Parietal lobe (tissue), 1 donor: ENCODE results near the gene IDH3G. TPM values are rescaled to one million over a fixed set of nuclear protein-coding genes. Genes with fewer than 3 reads are reported as not detected.

Experiments
- total RNA-seq: library from RNA; depleted of rRNA; stranded (reverse); fragments of >200 nt; gene quantifications from one replicate; pipeline ENCODE4 v1.2.3, GENCODE V29; 2014

IDH3G gene
- total RNA-seq = 58.5 TPM

DNA sequence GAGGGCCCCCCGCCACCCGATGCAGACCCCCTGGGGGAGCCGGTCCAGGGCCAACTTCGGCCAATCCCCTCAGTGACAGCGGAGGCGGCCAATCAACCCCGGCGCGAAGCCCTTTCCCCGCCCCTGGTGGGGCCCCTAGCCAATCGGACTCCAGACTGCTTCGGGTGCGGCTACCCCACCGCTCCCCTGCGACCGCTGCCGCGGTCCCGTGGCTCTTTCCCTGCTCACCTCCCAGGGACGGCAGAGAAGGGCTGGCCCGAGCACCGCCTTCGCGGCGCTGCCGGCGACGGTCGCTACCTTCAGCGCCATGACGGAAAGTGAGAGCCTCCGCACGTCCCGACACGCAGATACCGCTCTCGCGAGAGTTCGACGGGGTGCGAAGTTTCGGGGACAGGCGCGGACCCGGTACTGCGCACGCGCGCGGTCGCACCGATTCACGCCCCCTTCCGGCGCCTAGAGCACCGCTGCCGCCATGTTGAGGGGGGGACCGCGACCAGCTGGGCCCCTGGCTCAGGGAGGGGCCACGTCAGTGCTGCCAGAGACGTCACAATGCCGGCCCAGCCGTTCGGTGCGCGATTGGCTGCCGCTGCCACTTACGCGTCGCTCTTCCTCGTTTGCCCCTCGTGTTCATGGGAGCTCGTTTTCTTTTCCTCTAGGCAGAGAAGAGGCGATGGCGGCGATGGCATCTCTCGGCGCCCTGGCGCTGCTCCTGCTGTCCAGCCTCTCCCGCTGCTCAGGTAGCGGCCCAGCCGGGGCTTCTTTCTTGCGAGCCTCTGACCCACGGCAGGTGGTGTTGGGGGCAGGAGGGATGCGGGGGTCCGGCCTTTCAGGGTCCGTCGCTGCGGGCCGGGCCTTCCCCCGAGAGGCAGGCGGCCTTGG is at the start of gene IDH3G, which contains the start of gene SSR4:
Gene IDH3G (minus strand): TSS at position 358 of the 879 bp plus-strand sequence. CDS start 49 bp downstream, at position 309.
Gene SSR4 (plus strand): TSS at position 651 of the 879 bp plus-strand sequence. CDS start 20 bp downstream, at position 671.

DNA sequence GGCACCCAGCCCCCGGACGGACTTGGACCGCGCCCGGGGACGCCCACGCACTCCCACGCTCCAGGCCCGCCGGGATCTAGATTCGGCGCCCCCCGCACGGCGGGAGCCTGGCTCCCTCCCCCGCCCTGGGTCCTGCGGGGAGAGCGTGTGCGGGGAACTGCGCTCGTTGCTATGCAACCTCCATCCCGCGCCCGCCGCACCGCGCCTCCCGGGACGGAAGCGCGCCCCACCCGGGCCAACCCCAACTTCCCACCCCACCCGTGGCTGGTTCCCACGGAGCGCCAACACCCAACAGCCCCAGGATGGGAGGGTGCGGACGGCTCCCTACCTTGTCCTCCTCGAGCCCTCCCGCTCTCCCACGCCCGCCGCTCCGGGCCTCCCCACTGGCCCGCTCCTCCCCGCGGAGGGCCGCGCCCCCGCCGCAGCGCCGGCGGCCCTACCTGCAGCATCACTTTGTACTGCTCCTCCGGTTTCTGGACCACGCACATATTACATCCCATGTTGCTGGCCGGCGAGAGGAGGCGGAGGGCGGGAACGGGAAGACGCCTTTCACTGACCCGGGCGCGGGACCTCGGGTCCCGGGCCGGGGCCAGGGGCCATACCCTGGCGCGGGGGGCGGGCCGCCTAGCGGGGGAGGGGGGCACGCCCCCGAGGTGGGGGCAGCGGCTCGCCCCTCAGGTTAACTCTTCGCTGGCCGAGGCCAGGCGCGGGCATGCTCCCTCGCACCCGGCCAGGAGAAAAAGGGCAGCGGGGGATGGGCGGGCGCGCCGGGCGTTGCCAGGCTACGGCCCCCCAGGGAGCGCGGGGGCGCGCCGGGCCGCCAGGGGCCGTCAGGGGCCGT is 35.8 kb upstream of the IDH3G start, which contains the start of gene PDZD4:
Gene PDZD4 (minus strand): TSS at position 746 of the 841 bp plus-strand sequence. CDS start 246 bp downstream, at position 500.

DNA sequence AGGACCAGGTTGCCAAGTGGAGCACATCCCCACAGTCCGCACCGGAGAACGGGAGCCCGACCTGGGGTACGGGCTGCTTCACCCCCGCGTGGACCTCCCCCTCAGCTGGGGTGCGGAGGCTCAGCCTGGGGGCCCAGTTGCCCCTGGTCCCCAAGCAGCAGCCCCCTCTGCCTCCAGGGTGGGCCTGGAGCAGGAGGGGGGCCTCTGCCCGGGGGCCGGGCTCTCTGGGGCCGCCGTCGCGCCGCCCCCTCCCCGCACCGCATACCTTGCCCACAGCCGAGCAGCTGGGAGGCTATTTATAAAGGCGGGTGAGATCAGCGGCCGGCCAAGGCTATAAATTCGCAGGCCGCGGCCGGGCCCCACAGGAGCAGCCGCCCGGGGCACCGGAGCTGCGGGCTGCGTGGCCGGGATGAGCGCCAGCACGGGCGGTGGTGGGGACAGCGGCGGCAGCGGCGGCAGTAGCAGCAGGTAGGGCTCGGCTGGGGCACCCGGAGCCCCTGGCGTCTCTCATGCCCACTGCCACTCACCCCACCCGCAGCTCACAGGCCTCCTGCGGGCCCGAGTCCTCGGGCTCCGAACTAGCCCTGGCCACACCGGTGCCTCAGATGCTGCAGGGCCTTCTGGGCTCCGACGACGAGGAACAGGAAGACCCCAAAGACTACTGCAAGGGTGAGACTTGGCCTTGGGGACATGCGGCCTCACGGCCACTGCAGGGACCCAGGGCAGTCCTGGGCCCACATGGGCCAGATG is 13.3 kb downstream of the IDH3G start, which contains the start of gene SRPK3:
Gene SRPK3 (plus strand): TSS at position 364 of the 750 bp plus-strand sequence. CDS start 46 bp downstream, at position 410.

DNA sequence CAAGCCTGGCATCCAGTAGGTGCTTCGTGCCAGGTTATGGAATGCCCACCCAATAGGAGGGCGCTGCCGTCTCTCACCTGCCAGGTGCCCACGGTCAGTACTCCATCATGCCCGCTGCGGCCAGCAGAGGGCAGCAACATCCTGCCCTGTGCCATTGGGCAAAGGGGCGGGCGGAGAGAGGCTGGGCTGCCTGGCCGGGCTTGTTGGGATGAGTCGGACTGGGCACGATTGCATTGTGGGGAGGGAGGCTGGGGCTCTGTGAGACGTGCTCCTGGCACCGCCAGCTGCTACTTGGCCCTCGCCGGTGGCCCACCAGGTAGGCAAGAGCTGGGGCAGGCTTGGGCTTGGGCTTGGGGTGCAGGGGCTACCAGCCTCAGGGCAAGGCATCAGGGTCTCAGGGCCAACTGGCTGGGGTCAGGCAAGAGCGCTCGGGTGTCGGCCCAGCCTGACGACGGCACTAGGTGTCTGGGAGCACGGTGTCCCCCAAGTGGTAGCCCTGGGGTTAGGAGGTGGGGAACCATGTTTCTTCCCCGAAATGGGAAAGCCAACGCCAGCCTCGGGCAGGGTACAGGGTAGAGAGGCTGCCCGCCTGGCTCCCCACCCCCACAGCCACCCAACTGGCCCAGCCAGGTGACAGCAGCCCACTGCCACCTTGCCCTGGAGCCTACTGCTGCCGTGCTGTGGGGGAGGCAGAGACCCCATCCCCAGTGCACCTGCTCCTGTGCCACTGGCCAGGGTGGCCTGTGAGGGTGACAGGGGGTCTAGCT is 30.0 kb downstream of the IDH3G start, which contains the start of gene PLXNB3:
Gene PLXNB3 (plus strand): TSS at position 261 of the 767 bp plus-strand sequence. CDS start 1,287 bp downstream, outside the sequence.

Other genes starting within 250 kb of the IDH3G start
- 15.7 TPM for gene CCNQ, start 195.2 kb downstream of the IDH3G start, total RNA-seq
- 1.6 TPM for gene DUSP9, start 147.2 kb downstream of the IDH3G start, total RNA-seq
- 33.8 TPM for gene PNCK, start 120.6 kb downstream of the IDH3G start, total RNA-seq
- 19.4 TPM for gene SLC6A8, start 106.4 kb downstream of the IDH3G start, total RNA-seq
- gene BCAP31, start 70.0 kb downstream of the IDH3G start, total RNA-seq = 43.8 TPM
- gene ABCD1, start 69.5 kb downstream of the IDH3G start, total RNA-seq = 8.8 TPM
- 2.8 TPM for gene PLXNB3, start 30.1 kb downstream of the IDH3G start, total RNA-seq
- not detected for gene SRPK3, start 13.3 kb downstream of the IDH3G start, total RNA-seq
- gene SSR4, start 293 bp upstream of the IDH3G start, total RNA-seq = 71.7 TPM
- 151 TPM for gene PDZD4, start 36.2 kb upstream of the IDH3G start, total RNA-seq
- gene L1CAM, start 91.8 kb upstream of the IDH3G start, total RNA-seq = 195 TPM
- not detected for gene AVPR2, start 110.3 kb upstream of the IDH3G start, total RNA-seq
- 6.9 TPM for gene ARHGAP4, start 131.9 kb upstream of the IDH3G start, total RNA-seq
- gene NAA10, start 140.7 kb upstream of the IDH3G start, total RNA-seq = 37.2 TPM
- 4.1 TPM for gene RENBP, start 150.3 kb upstream of the IDH3G start, total RNA-seq
- gene HCFC1, start 177.4 kb upstream of the IDH3G start, total RNA-seq = 26.0 TPM
- gene TMEM187, start 178.4 kb upstream of the IDH3G start, total RNA-seq = 1.9 TPM
- 12.2 TPM for gene IRAK1, start 225.5 kb upstream of the IDH3G start, total RNA-seq